Loucy (cell line): Measurements from ENCODE around the gene OGT.

Experiments used
- H2AFZ ChIP-seq: fragments of 200-600 bp; sonication (generic); 2 replicates; pipeline ENCODE4 v1.6.0; 2016; ENCODE audit warnings: antibody characterized with exemption, mild to moderate bottlenecking, low read length, moderate library complexity
- H3F3A ChIP-seq: fragments of 200-600 bp; 2 replicates; pipeline ENCODE4 v1.6.0; 2016; ENCODE audit warnings: antibody characterized with exemption, low read depth, mild to moderate bottlenecking
- H3K27me3 ChIP-seq: fragments of 200-600 bp; sonication (generic); 2 replicates; pipeline ENCODE4 v1.6.1; 2014; ENCODE audit warnings: low read length, mild to moderate bottlenecking; ENCODE audit not compliant: insufficient read depth, poor library complexity, severe bottlenecking
- H3K36me3 ChIP-seq: fragments of 200-600 bp; sonication (generic); 2 replicates; pipeline ENCODE4 v1.6.1; 2016; ENCODE audit warnings: low read length; ENCODE audit not compliant: insufficient read depth
- H3K4me1 ChIP-seq: fragments of 200-600 bp; sonication (generic); 2 replicates; pipeline ENCODE4 v1.5.1; 2014; ENCODE audit warnings: low read length, mild to moderate bottlenecking; ENCODE audit not compliant: insufficient read depth, poor library complexity, severe bottlenecking
- H3K4me2 ChIP-seq: fragments of 200-600 bp; sonication (generic); 2 replicates; pipeline ENCODE4 v1.6.0; 2014; ENCODE audit warnings: antibody characterized with exemption, low read length, low read depth, mild to moderate bottlenecking; ENCODE audit not compliant: poor library complexity, severe bottlenecking
- H3K4me3 ChIP-seq: fragments of 200-600 bp; sonication (generic); 2 replicates; pipeline ENCODE4 v1.5.1; 2014; ENCODE audit warnings: low read length, mild to moderate bottlenecking, mixed read lengths; ENCODE audit not compliant: poor library complexity, severe bottlenecking
- H3K79me2 ChIP-seq: fragments of 200-600 bp; sonication (generic); 2 replicates; pipeline ENCODE4 v1.6.1; 2014; ENCODE audit warnings: low read length; ENCODE audit not compliant: insufficient read depth
- H3K9ac ChIP-seq: fragments of 200-600 bp; sonication (generic); 2 replicates; pipeline ENCODE4 v1.6.0; 2014; ENCODE audit warnings: mild to moderate bottlenecking, low read depth, low read length, moderate library complexity; ENCODE audit not compliant: poor library complexity, severe bottlenecking
- H3K9me2 ChIP-seq: fragments of 200-600 bp; sonication (generic); replicated peaks from 2 replicates; pipeline ENCODE4 v1.6.1; 2016; ENCODE audit warnings: low read depth, low read length, mixed read lengths
- H3K9me3 ChIP-seq: fragments of 200-600 bp; sonication (generic); 2 replicates; pipeline ENCODE4 v1.6.1; 2014; ENCODE audit warnings: mild to moderate bottlenecking, antibody characterized with exemption, low read length, low read depth; ENCODE audit not compliant: insufficient read depth
- H4K20me1 ChIP-seq: fragments of 200-600 bp; sonication (generic); 2 replicates; pipeline ENCODE4 v1.6.0; 2014; ENCODE audit warnings: antibody characterized with exemption, low read length, mild to moderate bottlenecking; ENCODE audit not compliant: insufficient read depth, poor library complexity, severe bottlenecking
- EZH2phosphoT487 ChIP-seq: fragments of 200-600 bp; IDR thresholded peaks from 2 replicates; pipeline ENCODE4 v1.6.1; 2018; ENCODE audit warnings: antibody characterized with exemption, mild to moderate bottlenecking, moderate library complexity, borderline replicate concordance
- TF ChIP-seq, protein P1 (sequence below): fragments of 200-600 bp; sonication (generic); conservative IDR thresholded peaks from 2 replicates; pipeline ENCODE4 v1.5.1; 2014; ENCODE audit warnings: mild to moderate bottlenecking, antibody characterized with exemption, low read length

OGT gene

DNA sequence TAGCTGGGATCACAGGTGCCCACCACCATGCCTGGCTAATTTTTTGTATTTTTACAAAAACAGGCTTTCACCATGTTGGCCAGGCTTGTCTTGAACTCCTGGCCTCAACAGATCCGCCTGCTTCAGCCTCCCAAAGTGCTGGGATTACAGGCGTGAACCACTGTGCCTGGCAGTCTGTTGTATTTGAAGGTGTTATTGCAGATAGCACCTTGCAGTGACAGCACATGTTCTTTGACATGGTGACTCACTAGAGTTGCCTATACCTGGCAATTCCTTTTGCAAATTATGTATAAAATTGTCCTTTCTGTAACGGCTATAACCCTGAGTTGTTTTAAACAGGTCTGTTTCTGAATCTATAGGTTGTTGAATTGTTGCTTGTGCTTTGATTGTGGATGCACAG is 7.9 kb downstream of the OGT start:
- H3K9ac ChIP-seq = peak overlapping the region; percentile 51
- H4K20me1 ChIP-seq = peaks cover 91% of the 10 kb centered on the region
- TF ChIP-seq, protein P1, sequence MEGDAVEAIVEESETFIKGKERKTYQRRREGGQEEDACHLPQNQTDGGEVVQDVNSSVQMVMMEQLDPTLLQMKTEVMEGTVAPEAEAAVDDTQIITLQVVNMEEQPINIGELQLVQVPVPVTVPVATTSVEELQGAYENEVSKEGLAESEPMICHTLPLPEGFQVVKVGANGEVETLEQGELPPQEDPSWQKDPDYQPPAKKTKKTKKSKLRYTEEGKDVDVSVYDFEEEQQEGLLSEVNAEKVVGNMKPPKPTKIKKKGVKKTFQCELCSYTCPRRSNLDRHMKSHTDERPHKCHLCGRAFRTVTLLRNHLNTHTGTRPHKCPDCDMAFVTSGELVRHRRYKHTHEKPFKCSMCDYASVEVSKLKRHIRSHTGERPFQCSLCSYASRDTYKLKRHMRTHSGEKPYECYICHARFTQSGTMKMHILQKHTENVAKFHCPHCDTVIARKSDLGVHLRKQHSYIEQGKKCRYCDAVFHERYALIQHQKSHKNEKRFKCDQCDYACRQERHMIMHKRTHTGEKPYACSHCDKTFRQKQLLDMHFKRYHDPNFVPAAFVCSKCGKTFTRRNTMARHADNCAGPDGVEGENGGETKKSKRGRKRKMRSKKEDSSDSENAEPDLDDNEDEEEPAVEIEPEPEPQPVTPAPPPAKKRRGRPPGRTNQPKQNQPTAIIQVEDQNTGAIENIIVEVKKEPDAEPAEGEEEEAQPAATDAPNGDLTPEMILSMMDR = no peak
- no peak for TF ChIP-seq EZH2phosphoT487
- H3K27me3 ChIP-seq = no peaks in the 10 kb centered on the region
- peaks cover 29% of the 10 kb centered on the region for H3K4me1 ChIP-seq
- peak overlapping the region; percentile 93 for H3K4me2 ChIP-seq
- H3K36me3 ChIP-seq = peaks cover 56% of the 10 kb centered on the region; the same call in 1 of the 2 replicates
- H3K79me2 ChIP-seq = peaks cover 99% of the 10 kb centered on the region
- H3K9me3 ChIP-seq = no peaks in the 10 kb centered on the region
- H3K4me3 ChIP-seq = peak overlapping the region; percentile 88
- H2AFZ ChIP-seq = no peak overlapping the region
- H3F3A ChIP-seq = no peaks in the 10 kb centered on the region
- H3K9me2 ChIP-seq = no peaks in the 10 kb centered on the region

DNA sequence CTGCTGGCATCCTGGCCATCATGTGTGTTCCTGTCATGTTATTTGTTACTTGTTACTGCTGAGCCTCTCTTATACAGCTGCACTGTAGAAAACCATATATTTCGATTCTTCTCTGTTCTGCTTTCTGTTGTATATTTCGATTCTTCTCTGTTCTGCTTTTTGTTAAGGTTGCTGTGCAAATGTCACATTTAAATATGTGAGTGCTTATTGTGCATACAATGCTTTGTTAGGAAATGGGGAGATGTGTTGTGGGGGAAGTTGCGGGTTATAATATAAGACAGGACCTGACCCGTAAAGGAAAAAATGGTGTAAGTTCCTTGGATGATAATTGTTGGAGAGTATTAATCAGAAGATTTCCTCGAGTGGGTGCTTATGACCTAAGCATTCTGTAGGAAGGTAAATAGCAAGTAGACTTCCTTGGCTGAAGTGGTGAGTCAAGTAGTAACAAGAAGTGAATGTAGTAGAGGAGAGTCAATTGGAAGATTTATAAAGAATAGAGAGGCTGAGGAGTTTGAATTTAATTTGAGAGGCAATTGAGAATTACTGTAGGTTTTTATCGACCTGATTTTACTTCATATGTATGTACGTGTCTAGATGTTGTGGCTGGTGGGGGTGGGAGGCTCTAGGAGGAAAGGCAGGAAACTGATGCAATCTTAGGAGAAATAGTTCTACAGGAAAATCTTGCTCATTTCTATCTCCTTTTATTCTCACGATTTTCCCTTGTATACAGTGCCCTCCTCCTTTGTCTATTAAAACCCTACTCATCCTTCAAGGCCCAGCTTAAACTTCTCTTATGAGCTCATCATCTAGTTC is 8.5 kb downstream of the OGT start:
- H3K36me3 ChIP-seq = peaks cover 62% of the 10 kb centered on the region; the same call in 1 of the 2 replicates

DNA sequence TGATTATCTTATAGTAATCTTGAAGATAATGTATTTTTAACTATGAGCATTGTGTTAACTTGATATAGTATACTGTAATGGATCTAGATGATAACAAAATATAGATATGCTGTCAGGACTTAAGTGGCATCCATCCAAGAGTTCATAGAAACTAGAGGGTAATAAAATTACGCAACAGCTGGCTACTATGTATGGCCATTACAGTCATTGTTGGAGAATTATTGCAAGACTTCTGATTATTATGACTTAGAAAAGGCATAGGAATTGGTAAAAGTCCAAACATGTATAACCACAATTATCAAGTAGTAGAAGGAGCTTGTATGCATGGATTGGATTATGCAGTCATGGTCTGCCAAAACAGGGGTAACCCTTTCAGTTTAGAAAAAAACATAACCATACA is 9.5 kb downstream of the OGT start:
- Histone ChIP-seq H3K27me3 (no peaks in the 10 kb centered on the region), H3K79me2 (peaks cover 98% of the 10 kb centered on the region), H4K20me1 (peaks cover 95% of the 10 kb centered on the region), H3F3A (no peaks in the 10 kb centered on the region), H3K4me2 (peak overlapping the region; percentile 93), H3K36me3 (peaks cover 71% of the 10 kb centered on the region; the same call in 1 of the 2 replicates), H3K9me2 (no peaks in the 10 kb centered on the region), H3K4me3 (peak overlapping the region; percentile 88), H3K9me3 (no peaks in the 10 kb centered on the region), H3K4me1 (peaks cover 29% of the 10 kb centered on the region), H3K9ac (peak overlapping the region; percentile 51), H2AFZ (no peak overlapping the region)
- TF ChIP-seq, protein P1 = no peak
- no peak for TF ChIP-seq EZH2phosphoT487

More for the DNA sequence above, 8.5 kb downstream of the OGT start:
- H3K4me2 ChIP-seq = peak overlapping the region; percentile 93
- H3K79me2 ChIP-seq = peaks cover 99% of the 10 kb centered on the region
- peaks cover 29% of the 10 kb centered on the region for H3K4me1 ChIP-seq
- H3K9ac ChIP-seq = peak overlapping the region; percentile 51
- H4K20me1 ChIP-seq = peaks cover 91% of the 10 kb centered on the region
- H3K27me3 ChIP-seq = no peaks in the 10 kb centered on the region
- H2AFZ ChIP-seq = no peak overlapping the region
- H3K9me2 ChIP-seq = no peaks in the 10 kb centered on the region
- H3K9me3 ChIP-seq = no peaks in the 10 kb centered on the region
- no peaks in the 10 kb centered on the region for H3F3A ChIP-seq
- H3K4me3 ChIP-seq = peak overlapping the region; percentile 88
- no peak for TF ChIP-seq EZH2phosphoT487
- TF ChIP-seq, protein P1 = no peak
